T-helper 2 cell (primary cell): ENCODE data around the gene DNAJB6.
A peak's percentile ranks its signal among the peaks of the same experiment; 100 is the strongest.

Source experiments
- DNase-seq, 5 experiments: peaks; one replicate each; pipeline versions ENCODE4 v3.0.0 to v3.0.0-alpha.2; 2012 to 2022

Gene DNAJB6

DNA sequence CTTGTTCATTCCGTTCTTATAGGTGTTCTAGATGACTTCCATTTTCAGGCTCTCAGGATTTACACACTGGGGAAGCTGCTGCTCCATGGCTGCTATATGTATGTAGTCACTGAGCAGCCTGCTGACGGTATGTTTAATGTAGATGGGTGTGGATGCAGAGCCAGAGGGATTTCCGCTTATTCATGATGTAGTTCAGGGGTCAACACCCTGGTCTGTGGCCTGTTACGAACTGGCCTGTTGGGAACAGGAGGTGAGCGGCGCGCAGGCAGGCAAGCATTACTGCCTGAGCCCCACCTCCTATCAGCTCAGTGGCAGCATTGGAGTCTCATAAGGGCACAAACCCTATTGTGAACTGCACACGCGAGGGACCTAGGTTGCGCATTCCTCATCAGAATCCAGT, 33.9 kb downstream of the DNAJB6 start:
- no peak for DNase-seq

DNA sequence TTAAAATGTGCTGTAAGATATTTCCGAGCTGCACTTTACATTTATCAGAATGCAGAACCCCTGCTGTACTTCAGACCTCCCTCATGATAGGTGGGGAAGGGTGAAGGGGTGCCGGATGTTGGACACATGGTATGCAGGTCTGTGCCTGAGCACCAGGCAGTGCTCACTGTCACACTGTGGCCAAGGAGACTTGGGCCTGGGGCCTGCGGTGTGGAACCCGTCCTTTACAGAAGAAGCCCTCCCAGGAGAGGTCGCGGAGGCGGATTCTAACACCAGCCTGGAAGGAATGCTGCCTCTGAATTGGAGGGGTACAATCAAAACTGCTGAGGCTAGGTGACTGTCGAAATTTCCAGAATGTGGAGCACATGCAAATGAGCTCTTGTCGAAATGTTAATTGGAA, 34.5 kb downstream of the DNAJB6 start:
- no peak for DNase-seq

DNA sequence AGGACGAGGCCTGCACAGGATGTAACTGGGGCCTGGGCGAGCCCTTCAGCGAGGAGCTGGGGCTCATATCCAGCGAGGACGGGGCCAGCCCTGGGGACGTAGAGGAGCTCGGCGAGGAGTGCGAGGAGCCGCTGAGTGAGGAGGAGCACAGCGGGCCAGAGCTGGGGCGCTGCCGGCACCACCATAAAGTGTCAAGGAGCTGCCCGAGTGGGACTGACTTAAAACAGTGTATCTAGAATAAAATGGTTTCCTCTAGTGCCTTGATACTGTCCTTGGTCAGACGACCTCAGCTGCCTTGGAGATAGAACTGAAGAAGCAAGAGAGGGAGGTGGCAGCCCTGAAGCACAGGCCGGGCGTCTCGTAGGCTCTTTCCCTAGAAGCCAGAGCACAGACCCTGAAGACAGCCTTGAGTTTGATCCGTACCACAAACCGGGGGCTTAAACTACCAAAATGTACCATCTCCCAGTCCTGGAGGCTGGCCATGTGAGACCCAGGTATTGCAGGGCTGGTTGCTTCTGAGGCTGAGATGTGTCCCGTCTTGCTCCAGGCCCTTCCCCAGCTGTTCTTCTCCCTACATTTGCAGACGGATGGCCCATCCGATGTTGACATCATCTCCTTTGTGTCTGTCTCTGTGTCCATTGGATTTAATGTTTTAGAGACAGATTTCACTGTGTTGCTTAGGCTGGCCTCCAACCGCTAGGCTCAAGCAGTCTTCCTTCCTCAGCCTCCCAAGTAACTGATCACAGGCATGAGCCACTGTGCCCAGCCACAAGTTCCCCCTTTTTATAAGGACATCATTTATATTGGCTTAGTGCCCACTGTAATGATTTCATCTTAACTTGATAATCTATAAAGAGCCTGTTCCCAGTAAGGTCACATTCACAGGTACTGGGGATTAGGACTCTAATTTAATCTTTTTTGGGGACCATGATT, 35.8 kb downstream of the DNAJB6 start:
- no peak for DNase-seq

DNA sequence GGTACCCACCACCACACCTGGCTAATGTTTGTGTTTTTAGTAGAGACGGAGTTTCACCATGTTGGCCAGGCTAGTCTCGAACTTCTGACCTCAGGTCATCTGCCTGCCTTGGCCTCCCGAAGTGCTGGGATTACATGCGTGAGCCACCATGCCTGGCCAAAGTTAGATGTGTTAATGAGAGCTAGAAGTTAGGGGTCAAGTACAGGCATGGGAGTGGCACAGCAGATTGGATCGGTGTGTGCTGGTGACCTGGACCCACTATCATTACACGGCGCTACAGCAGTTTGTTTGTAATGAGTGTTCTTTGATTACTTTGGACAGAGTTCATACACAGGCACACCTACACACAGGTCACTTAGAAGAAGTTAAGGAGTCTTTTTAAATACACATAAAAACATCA, 36.7 kb downstream of the DNAJB6 start:
- no peak for DNase-seq

- no peak for DNase-seq
These were observed 38.6 kb downstream of the DNAJB6 start for GRCh38 chr7:157375410-157375809.

DNA sequence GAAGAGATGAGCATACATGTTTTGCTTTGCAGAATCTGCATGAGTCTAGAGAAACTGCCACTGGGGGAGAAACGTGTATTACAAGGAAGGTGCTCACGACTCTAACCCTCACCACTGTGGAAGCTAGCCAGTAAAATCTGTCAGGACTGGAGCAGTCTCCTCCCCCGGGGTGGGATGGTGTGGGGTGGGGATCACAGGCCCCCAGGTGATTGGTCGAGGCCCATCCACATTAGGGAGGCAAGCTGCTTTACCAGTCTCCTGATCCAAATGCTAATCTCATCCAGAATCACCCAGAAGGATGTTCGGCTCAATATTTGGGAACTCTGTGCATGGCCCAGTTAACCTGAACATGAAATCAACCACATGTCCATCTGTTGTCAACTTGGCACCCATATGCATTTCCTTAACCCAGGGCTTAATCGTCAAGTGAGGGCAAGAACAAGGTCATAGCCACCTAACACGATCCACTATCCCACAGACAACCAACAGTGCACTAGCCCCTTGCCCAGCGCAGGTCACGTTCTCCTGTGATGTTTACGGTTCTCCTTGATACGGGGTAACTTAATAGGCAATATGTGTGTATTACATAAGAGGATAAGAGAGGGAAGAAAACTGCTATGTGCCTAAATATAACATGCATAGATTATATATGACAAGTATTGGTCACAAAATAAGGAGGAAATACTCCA, 40.8 kb downstream of the DNAJB6 start:
- no peak for DNase-seq

DNA sequence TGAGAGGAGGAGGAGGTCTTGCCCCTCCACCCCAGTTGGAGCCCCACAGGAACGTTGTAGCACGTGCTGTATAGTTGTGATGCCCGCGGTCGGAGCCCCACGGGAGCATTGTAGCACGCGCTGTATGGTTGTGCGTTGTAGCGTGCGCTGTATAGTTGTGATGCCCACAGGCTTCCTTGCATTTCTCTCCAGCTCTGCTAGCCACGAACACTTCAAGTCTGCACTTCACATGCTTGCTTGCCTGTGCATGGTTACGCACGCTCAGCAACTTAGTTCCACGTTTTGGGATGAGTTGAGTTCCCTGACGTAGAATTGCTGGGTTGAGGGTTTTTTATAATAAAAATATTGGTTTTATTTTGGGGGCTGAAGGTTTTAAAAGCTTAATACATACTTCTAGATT, 41.6 kb downstream of the DNAJB6 start:
- no peak for DNase-seq

DNA sequence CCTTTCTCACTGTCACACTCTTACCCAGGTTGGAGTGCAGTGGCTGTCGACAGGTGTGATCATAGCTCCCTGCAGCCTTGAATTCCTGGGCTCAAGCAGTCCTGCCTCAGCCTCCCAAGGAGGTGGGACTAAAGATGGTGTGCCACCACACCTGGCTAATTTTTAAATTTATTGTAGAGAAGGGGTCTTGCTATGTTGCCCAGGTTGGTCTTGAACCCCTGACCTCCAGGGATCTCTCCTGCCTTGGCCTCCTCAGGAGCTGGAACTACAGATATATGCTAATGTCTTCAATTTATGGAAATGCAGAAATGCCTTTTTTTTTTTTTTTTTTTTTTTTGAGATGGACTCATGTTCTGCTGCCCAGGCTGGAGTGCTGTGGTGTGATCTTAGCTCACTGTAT, 42.7 kb downstream of the DNAJB6 start:
- DNase-seq: no peak

DNA sequence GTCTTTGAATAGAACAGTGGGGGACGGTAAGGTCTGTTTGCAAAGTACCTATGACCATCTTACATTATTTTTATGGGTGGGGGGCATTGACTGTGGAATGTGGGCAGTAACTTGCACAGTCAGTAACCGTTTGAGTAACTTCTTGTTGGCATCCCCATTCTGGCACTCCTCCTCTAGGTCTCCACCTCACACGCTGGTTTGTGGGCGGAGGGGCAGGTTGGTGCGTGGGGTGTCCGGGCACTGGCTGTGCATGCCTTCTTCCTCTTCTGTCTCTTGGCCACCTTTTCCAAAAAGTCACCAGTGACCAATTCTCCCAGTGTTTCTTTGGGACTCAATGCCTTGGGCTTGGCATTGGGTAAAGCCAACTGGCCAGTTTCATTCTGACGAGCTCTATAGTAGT, 43.6 kb downstream of the DNAJB6 start:
- no peak for DNase-seq

GRCh38 chr7:157383868-157384267, 47.1 kb downstream of the DNAJB6 start:
- no peak for DNase-seq

DNA sequence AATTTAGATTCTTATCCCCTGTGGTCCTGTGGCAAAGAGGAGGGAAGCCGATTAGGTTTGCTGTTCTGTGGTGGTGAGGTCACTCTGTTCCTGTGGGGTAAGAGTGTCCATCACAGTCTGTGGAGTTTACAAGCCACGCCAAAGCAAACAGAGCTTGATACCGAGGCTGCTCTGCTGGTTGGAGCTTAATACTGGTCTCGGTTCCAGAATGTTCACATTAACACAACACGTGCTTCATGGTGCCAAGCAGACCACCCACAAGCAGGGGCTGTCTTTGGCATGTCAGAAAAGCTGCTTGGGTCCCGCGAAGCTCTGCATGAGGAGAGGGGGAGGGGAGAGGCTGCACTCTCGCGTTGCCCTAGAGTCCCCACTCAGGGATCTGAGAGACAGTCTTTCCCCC, 47.5 kb downstream of the DNAJB6 start:
- DNase-seq: no peak

GRCh38 chr7:157386979-157387800, 50.4 kb downstream of the DNAJB6 start:
- peak; percentile 66 to 93 (median 77) for DNase-seq

DNA sequence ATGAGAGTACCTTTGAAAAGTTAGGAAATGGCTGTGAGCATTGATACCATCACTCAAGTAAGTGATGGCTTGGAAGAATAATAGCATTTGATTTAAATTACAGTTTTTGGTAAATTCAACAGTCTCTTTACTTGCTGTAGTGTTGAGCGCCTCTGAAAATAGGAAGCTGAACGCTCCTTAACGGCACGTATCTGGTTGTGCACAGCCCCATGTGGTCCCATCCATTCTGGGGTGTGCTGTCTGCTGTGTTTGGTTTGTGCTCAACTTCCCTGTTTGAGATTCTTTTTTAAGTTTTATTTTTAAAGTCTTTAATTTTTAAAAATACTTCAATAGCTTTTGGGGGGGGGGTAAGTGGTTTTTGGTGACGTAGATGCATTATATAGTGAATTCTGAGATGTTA, 51.5 kb downstream of the DNAJB6 start:
- no peak for DNase-seq

DNA sequence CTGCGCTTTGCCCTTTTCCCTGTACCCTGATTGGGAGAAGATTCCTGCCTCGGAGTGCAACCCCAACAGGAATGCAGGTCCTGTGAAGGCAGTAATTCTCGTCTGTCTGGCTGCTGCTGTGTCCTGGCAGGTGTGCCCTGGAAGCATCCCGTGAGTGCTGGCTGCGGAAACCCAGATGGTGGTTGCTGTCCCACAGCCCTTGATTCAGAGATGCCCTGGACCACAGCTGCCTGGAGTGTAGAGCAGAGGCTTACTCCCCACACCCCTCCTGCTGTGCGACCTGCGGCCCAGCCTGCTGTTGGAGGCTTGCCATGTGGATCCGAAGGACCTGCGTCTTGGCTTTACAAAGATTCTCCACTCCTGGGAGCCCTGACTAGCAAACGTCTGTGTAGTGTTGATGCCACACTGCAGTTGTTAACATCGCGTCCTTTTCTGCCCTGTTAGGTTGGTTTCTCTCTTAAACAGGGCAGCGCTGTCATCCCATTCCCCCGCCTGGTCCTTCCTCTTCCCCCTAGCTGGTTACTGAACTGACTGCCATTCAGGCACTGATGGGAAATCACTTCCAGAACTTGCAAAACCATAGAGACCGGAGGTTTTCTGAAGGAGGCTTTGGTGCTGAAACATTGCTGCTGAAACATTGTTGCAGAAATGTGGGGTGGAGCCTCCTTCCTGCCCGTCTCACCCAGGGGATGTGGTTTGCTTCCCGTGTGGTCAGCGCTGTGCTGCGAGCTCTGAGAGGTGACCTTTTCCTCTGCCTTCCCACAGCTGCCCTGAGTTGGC, 53.3 kb downstream of the DNAJB6 start:
- peak in 1 of 5 experiments; percentile 84 for DNase-seq

- DNase-seq: no peak
These were observed 54.4 kb downstream of the DNAJB6 start for GRCh38 chr7:157391036-157391710.

- DNase-seq: no peak
These were observed 55.6 kb downstream of the DNAJB6 start for GRCh38 chr7:157392256-157393037.

DNA sequence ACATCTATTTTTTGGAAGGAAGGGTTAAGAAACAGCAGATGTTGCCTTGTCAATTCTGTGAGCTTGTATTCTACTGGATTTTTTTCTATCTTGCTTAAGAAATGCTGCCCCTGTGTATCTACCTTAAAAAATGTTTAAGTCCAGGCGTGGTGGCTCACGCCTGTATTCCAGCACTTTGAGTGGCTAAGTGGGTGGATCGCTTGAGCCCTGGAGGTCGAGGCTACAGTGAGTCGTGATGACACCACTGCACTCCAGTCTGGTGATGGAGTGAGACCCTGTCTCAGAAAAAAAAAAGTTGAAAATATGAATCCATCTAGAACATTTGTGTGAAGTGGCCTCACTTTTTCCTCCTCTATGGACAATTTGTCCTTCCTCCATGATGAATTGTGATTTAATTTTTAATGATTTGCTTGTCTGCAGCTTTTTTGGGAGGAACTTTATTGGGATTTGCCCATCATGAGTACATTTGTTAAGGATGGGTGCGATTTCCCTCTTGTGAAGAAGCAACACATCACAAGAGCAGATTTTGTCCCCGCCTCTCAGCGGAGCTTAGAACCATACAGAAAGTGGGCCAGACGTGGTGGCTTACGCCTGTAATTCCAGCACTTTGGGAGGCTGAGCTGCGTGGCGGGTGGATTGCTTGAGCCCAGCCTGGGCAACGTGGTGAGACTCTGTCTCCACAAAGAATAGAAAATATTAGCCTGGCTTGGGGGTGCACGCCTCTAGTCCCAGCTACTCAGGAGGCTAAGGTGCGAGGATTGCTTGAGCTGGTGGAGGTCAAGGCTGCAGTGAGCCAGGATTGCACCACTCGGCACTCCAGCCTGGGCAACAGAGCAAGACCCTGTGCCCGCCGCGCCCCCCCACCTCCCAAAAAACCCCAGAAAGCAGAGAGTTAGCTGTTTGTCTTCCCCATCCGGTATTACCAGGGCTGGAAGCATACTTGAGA, 57.7 kb downstream of the DNAJB6 start:
- DNase-seq: no peak

DNA sequence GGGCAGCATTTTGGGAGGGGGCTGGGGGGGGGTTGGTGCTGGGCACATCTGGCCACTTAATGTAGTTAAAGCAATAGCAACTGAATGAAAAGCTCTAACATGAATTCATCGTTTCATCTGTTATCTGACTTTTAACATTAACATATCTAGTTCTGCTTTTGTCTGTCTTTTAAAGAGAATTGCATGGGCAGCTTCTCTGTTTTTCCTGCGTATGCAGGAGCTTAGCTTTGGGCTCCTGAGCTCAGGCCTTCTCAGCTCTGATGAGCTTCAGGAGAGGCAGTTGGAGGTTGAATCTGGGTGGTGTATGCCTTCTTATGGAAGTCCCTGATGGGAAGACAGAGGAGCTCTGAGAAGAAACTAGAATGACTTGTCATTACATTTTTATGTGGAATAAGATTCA, 58.4 kb downstream of the DNAJB6 start:
- no peak for DNase-seq

DNA sequence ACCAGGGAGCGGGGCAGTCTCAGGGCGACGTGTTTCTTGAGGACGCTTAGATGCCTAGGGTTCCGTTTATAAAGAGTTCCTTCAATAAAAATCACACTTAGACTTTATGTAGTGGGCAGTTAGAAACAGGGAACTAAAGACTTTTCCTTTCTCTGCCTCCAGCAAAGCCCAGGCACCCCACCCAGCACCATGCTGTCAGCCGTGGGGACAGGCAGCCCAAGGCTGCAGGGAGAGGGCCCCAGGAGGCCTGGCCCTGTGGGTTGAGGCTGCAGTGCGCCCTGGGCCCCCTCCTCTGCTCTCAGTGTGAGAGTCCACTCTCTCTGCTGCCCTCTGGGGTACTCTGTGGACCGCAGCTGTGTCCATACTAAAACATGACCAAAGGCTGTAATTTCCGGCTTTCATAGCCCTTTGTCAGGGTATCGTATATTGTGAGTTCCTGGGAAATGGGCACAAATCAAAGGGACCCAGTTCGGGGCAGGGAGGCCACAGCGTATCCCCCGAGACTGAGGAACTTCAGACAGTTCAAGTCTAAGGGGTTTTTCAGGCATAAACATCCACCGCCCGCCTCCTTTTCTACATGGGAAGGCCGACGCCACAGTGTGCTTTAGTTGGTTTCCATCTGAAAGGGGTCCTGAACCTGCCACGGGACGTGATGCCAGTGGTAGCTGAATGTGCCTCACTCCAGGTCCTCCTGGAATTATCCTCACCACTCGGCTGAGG, 59.7 kb downstream of the DNAJB6 start:
- no peak for DNase-seq
